Measurements from ENCODE around the gene TRAF7.
A peak's percentile ranks its signal among the peaks of the same experiment; 100 is the strongest.

Gene TRAF7

DNA sequence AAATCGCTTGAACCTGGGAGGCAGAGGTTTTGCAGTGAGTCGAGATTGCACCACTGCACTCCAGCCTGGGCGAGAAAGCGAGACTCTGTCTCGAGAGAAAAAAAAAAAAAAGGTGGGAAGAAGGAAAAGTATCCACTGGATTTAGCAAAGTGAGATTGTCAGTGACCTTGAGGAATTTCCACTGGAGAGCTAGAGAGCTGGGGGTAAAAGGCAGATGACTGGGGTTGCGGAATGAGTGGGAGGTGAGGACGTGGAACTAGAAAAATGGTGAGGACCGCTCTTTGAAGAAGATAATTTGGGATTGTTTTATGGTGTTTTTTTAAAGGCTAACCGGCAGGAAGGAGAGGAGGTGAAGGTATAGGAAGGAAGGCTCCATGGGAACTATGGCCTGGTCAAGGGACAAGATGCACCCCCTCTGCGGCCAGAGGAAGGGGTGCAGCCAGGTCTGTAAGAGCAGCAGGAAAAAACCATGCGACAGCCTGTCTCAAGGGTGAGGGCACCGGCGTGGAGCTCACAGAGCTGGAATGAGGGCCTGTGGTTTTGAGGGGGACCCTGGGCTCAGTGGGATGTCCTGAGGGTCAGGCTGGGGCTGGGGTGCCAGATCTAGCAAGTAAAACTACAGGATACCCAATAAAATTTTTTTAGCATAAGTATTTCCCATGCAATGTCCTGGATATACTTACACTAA, 49.0 kb downstream of the TRAF7 start:
- Histone ChIP-seq H3K27me3 (ENCODE audit: insufficient read depth, low read length) (peaks cover 3% of the 10 kb centered on the region), H3K79me2 (ENCODE audit: control insufficient read depth, insufficient read depth, low read length, poor library complexity) (peaks cover 8% of the 10 kb centered on the region), H4K8ac (ENCODE audit: low read depth, low read length) (peak overlapping the region; percentile 94), H2AFZ (ENCODE audit: insufficient read depth, low read length, poor library complexity) (peak overlapping the region; percentile 83), H3K23ac (ENCODE audit: low read length) (no peak overlapping the region), H3K4ac (ENCODE audit: low read depth, low read length) (no peak overlapping the region), H3K18ac (ENCODE audit: low read length) (peak overlapping the region; percentile 55), H3K9ac (ENCODE audit: low read length) (no peak overlapping the region), H3K79me1 (ENCODE audit: low read length) (peaks cover 13% of the 10 kb centered on the region), H3K4me3 (ENCODE audit: low read depth, low read length) (no peak overlapping the region), H4K91ac (ENCODE audit: low read depth, low read length) (peak overlapping the region; percentile 30), H3K9me3 (ENCODE audit: insufficient read depth, low read depth, low read length) (no peaks in the 10 kb centered on the region), H2BK5ac (ENCODE audit: low read depth, low read length, poor library complexity) (no peak overlapping the region), H2BK120ac (ENCODE audit: insufficient read depth, low read length, poor library complexity) (no peak overlapping the region), H2BK12ac (ENCODE audit: low read length) (no peak overlapping the region), H4K12ac (ENCODE audit: low read depth, low read length) (peak overlapping the region; percentile 91), H2AK5ac (ENCODE audit: low read length) (no peak overlapping the region), H3K14ac (ENCODE audit: low read length) (peak overlapping the region; percentile 16), H3K4me1 (ENCODE audit: control insufficient read depth in 1 of 2, insufficient read depth in 2 of 2, low read length in 2 of 2) (peaks cover 8 to 9% of the 10 kb centered on the region in 2 experiments), H3K27ac (ENCODE audit: low read depth, low read length) (no peak overlapping the region), H3K4me2 (ENCODE audit: low read length) (peak overlapping the region; percentile 85), H3K36me3 (ENCODE audit: control insufficient read depth in 1 of 2, insufficient read depth in 2 of 2, low read length in 2 of 2) (peaks cover 28 to 30% of the 10 kb centered on the region in 2 experiments)
- 100% methylated on average over 3 of the region's 13 CpGs for WGBS (ENCODE audit: extremely low coverage, insufficient coverage, insufficient read length)
- DNase-seq = no peak

DNA sequence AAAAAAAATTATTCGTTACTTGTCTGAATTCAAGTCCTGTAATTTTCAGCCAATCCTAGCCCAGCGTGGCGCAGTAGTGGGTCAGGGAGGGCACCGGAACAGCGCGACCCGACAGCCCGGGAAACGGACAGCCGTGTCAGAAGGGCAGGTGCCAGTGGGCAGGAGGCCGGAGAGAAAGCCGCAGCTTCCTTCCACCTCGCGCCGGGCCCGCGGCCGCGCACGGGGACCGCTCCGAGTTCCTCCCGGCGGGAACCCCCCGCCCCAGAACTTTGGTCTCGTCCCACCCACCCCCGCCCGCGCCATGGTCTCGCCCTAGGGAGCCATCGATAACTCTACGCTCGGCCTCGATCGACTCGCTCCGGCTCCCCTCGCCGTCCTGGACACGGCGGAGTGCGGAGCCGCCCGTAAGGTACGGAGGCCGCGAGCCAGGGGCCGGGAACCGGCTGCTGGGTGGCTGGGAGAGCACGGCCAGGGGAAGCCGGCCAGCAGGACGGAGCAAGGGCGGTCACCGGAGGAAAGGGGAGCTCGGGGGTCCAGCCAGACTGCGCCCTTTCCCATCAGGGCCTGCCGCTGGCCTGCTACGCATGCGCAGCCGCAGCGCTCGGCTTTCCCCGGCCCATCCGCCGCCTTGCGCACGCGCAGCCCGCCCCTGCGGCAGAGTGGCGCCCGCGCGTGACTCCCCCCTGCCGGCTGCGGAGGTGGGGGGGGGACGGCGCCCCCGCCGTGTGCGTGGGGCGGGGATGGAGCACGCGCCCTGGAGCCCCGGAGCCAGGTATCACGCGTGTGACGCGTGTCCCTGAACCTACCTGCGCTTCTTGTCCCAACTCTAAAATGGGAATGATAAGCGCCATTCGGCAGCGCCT, 49.8 kb downstream of the TRAF7 start, which contains the start of gene MLST8:
Gene MLST8 (plus strand): TSS at position 351 of the 863 bp plus-strand sequence. CDS start 632 bp downstream, outside the sequence.
- Histone ChIP-seq H3K4me2 (ENCODE audit: low read length) (peak within 1 kb of the TSS; percentile 92), H3K9ac (ENCODE audit: low read length) (peak within 1 kb of the TSS; percentile 99), H3K79me2 (ENCODE audit: control insufficient read depth, insufficient read depth, low read length, poor library complexity) (peaks cover 8% of the 10 kb centered on the region), H4K12ac (ENCODE audit: low read depth, low read length) (peak within 1 kb of the TSS; percentile 98), H4K8ac (ENCODE audit: low read depth, low read length) (peak within 1 kb of the TSS; percentile 99), H3K4me1 (ENCODE audit: control insufficient read depth in 1 of 2, insufficient read depth in 2 of 2, low read length in 2 of 2) (peaks cover 12 to 14% of the 10 kb centered on the region in 2 experiments), H3K27ac (ENCODE audit: low read depth, low read length) (peak within 1 kb of the TSS; percentile 82), H4K91ac (ENCODE audit: low read depth, low read length) (peak within 1 kb of the TSS; percentile 98), H3K36me3 (ENCODE audit: control insufficient read depth in 1 of 2, insufficient read depth in 2 of 2, low read length in 2 of 2) (peaks cover 35% of the 10 kb centered on the region in 2 experiments), H3K18ac (ENCODE audit: low read length) (peak within 1 kb of the TSS; percentile 98), H3K14ac (ENCODE audit: low read length) (peak within 1 kb of the TSS; percentile 99), H2AK5ac (ENCODE audit: low read length) (peak within 1 kb of the TSS; percentile 22), H3K79me1 (ENCODE audit: low read length) (peaks cover 13% of the 10 kb centered on the region), H3K4ac (ENCODE audit: low read depth, low read length) (peak within 1 kb of the TSS; percentile 89), H3K4me3 (ENCODE audit: low read depth, low read length) (peak within 1 kb of the TSS; percentile 93), H2BK120ac (ENCODE audit: insufficient read depth, low read length, poor library complexity) (peak within 1 kb of the TSS; percentile 98), H2AFZ (ENCODE audit: insufficient read depth, low read length, poor library complexity) (peak within 1 kb of the TSS; percentile 93), H3K27me3 (ENCODE audit: insufficient read depth, low read length) (no peaks in the 10 kb centered on the region), H3K9me3 (ENCODE audit: insufficient read depth, low read depth, low read length) (no peaks in the 10 kb centered on the region), H2BK5ac (ENCODE audit: low read depth, low read length, poor library complexity) (peak within 1 kb of the TSS; percentile 99), H3K23ac (ENCODE audit: low read length) (no peak within 1 kb of the TSS), H2BK12ac (ENCODE audit: low read length) (peak within 1 kb of the TSS; percentile 0)
- no CpG with 5 or more reads among the region's 93 CpGs for WGBS (ENCODE audit: extremely low coverage, insufficient coverage, insufficient read length)
- peak; percentile 60 to 87 for DNase-seq

DNA sequence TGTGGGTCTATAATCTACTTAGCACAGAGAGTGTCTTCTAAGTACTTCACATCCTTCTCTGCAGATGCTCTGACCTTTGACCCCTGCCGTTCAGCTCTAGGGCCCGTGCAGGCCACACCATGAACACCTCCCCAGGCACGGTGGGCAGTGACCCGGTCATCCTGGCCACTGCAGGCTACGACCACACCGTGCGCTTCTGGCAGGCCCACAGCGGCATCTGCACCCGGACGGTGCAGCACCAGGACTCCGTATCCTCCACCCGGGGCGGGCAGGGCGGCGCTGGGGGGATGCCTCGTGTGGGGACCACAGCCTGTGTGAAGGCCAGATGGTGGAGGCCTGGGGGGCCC, 50.4 kb downstream of the TRAF7 start:
- Histone ChIP-seq H2AK5ac (ENCODE audit: low read length) (peak overlapping the region; percentile 22), H2BK12ac (ENCODE audit: low read length) (peak overlapping the region; percentile 0), H3K79me1 (ENCODE audit: low read length) (peaks cover 13% of the 10 kb centered on the region), H3K36me3 (ENCODE audit: control insufficient read depth in 1 of 2, insufficient read depth in 2 of 2, low read length in 2 of 2) (peaks cover 35% of the 10 kb centered on the region in 2 experiments), H4K91ac (ENCODE audit: low read depth, low read length) (peak overlapping the region; percentile 52), H3K9me3 (ENCODE audit: insufficient read depth, low read depth, low read length) (no peaks in the 10 kb centered on the region), H3K4me2 (ENCODE audit: low read length) (peak overlapping the region; percentile 92), H3K4ac (ENCODE audit: low read depth, low read length) (peak overlapping the region; percentile 46), H3K18ac (ENCODE audit: low read length) (peak overlapping the region; percentile 8), H2BK120ac (ENCODE audit: insufficient read depth, low read length, poor library complexity) (peak overlapping the region; percentile 2), H3K79me2 (ENCODE audit: control insufficient read depth, insufficient read depth, low read length, poor library complexity) (peaks cover 8% of the 10 kb centered on the region), H4K12ac (ENCODE audit: low read depth, low read length) (peak overlapping the region; percentile 46), H3K14ac (ENCODE audit: low read length) (peak overlapping the region; percentile 38), H2BK5ac (ENCODE audit: low read depth, low read length, poor library complexity) (no peak overlapping the region), H3K4me1 (ENCODE audit: control insufficient read depth in 1 of 2, insufficient read depth in 2 of 2, low read length in 2 of 2) (peaks cover 15 to 20% of the 10 kb centered on the region in 2 experiments), H3K23ac (ENCODE audit: low read length) (no peak overlapping the region), H3K4me3 (ENCODE audit: low read depth, low read length) (peak overlapping the region; percentile 93), H2AFZ (ENCODE audit: insufficient read depth, low read length, poor library complexity) (peak overlapping the region; percentile 68), H3K27me3 (ENCODE audit: insufficient read depth, low read length) (no peaks in the 10 kb centered on the region), H3K9ac (ENCODE audit: low read length) (peak overlapping the region; percentile 81), H3K27ac (ENCODE audit: low read depth, low read length) (peak overlapping the region; percentile 27), H4K8ac (ENCODE audit: low read depth, low read length) (peak overlapping the region; percentile 99)
- DNase-seq = no peak
- no CpG with 5 or more reads among the region's 16 CpGs for WGBS (ENCODE audit: extremely low coverage, insufficient coverage, insufficient read length)

DNA sequence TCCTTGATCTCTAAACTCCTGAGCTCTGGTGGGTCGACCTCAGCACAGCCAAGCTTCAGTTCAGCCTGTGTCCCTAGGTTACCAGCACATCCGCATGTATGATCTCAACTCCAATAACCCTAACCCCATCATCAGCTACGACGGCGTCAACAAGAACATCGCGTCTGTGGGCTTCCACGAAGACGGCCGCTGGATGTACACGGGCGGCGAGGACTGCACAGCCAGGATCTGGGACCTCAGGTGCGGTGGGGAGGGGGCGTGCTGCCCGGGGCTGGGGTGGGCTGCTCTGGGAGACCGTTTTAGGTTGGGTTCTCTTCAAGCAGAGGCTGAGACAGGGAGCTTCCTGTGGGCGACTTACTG, 50.8 kb downstream of the TRAF7 start:
- Histone ChIP-seq H3K9ac (ENCODE audit: low read length) (no peak overlapping the region), H2BK5ac (ENCODE audit: low read depth, low read length, poor library complexity) (no peak overlapping the region), H3K79me1 (ENCODE audit: low read length) (peaks cover 15% of the 10 kb centered on the region), H3K4me3 (ENCODE audit: low read depth, low read length) (no peak overlapping the region), H4K8ac (ENCODE audit: low read depth, low read length) (peak overlapping the region; percentile 99), H2AK5ac (ENCODE audit: low read length) (peak overlapping the region; percentile 22), H2AFZ (ENCODE audit: insufficient read depth, low read length, poor library complexity) (peak overlapping the region; percentile 68), H3K9me3 (ENCODE audit: insufficient read depth, low read depth, low read length) (no peaks in the 10 kb centered on the region), H3K4me2 (ENCODE audit: low read length) (peak overlapping the region; percentile 92), H3K27me3 (ENCODE audit: insufficient read depth, low read length) (no peaks in the 10 kb centered on the region), H2BK12ac (ENCODE audit: low read length) (no peak overlapping the region), H4K91ac (ENCODE audit: low read depth, low read length) (peak overlapping the region; percentile 52), H3K36me3 (ENCODE audit: control insufficient read depth in 1 of 2, insufficient read depth in 2 of 2, low read length in 2 of 2) (peaks cover 35% of the 10 kb centered on the region in 2 experiments), H3K4me1 (ENCODE audit: control insufficient read depth in 1 of 2, insufficient read depth in 2 of 2, low read length in 2 of 2) (peaks cover 17 to 23% of the 10 kb centered on the region in 2 experiments), H3K18ac (ENCODE audit: low read length) (no peak overlapping the region), H3K79me2 (ENCODE audit: control insufficient read depth, insufficient read depth, low read length, poor library complexity) (peaks cover 8% of the 10 kb centered on the region), H3K23ac (ENCODE audit: low read length) (no peak overlapping the region), H3K4ac (ENCODE audit: low read depth, low read length) (peak overlapping the region; percentile 46), H3K14ac (ENCODE audit: low read length) (peak overlapping the region; percentile 38), H4K12ac (ENCODE audit: low read depth, low read length) (peak overlapping the region; percentile 46), H2BK120ac (ENCODE audit: insufficient read depth, low read length, poor library complexity) (no peak overlapping the region), H3K27ac (ENCODE audit: low read depth, low read length) (no peak overlapping the region)
- no peak for DNase-seq
- no CpG with 5 or more reads among the region's 18 CpGs for WGBS (ENCODE audit: extremely low coverage, insufficient coverage, insufficient read length)
